ENCODE measurements around the gene SHC3. TPM values are rescaled to one million over a fixed set of nuclear protein-coding genes. Genes with fewer than 3 reads are reported as not detected.

SHC3 gene
- total RNA-seq, 1 donor from 2014 or later: 0.59 TPM

GRCh38 chr9:89187950-89188349 is 9.3 kb upstream of the SHC3 start:
- intact Hi-C loops (cut with micrococcal nuclease): no loop called here
- ATAC-seq (no peak), DNase-seq (no peak)

DNA sequence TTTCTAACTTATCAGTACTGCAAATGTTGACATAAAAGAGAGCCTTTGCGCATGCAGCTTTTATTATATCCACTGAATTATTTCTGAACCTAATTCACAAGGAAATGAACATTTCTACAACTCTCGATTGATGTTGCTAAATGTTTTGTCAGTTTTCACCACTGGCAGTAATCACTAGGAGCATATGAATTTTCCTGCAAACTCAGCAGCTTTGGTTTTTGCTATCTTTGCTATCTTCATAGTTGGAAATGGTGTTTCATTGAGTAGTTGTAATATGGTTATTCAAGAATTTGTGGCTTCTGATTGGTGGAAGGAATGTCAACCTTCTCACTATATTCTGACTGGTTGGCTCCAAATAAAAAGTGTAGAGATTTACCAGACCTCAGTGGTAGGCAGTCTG is 8.9 kb upstream of the SHC3 start:
- ATAC-seq (no peak), DNase-seq (no peak)
- intact Hi-C loops (cut with micrococcal nuclease): no loop called here

GRCh38 chr9:89186960-89187359 is 8.3 kb upstream of the SHC3 start:
- ATAC-seq: no peak
- intact Hi-C loops (cut with micrococcal nuclease): no loop called here
- no peak for DNase-seq

DNA sequence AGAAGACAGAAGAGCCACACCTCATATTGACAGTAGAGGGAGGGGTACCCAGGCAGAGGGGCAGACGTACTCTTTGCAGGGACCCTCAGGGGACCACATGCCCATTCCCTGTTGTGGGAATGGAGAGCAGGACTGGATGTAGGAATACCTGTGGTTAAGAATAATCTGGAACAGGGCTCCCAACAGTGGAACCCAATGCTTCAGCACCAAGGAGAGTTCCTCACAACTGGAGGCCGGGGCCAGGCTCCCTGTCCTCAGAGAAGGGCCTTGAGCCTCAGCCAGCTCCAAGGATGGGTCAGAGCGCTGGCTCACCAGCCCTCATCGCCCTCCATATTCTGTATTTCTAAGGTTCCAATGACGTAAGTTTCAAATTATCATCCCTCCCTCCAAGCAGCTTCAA is 7.4 kb upstream of the SHC3 start:
- intact Hi-C loops (cut with micrococcal nuclease): no loop called here
- ATAC-seq (no peak), DNase-seq (no peak)

DNA sequence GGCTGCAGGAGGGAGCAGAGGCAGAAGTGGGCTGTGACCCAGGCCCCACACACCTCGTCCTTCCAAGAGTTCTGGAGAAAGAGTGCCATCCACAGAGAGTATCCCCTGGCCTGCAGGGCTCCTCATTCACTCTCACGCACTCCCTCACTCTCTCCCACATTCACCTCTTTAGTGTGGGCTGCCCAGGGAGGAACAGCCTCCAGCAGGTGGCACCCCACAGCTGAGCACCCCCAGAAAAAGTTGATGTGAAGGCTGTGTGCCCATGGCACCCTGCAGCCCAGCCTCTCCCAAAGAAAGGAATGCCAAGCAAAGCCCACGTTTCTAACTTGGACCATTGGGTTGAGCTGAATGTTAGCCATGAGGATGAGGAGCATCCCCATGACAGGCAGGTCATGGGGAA is 4.5 kb upstream of the SHC3 start:
- no peak for DNase-seq

DNA sequence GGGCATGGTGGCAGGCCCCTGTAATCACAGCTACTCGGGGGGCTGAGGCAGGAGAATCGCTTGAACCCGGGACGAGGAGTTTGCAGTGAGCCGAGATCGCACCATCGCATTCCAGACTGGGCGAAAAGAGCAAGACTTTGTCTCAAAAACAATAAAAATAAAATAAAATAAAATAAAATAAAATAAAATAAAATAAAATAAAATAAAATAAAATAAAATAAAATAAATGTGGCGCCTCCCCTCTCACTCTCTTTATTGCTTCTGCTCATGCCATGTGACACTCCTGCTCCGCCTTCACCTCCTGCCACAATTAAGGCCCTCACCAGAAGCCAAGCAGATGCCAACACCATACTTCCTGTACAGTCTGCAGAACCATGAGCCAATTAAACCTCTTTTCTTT is 3.8 kb upstream of the SHC3 start:
- DNase-seq (no peak), ATAC-seq (no peak)
- intact Hi-C loops (cut with micrococcal nuclease): no loop called here

More for the DNA sequence above, 4.5 kb upstream of the SHC3 start:
- intact Hi-C loops (cut with micrococcal nuclease): no loop called here
- ATAC-seq: no peak

GRCh38 chr9:89179895-89180734 is 1.5 kb upstream of the SHC3 start:
- DNase-seq: peak; percentile 91
- ATAC-seq: peak; percentile 98
- intact Hi-C loops (cut with micrococcal nuclease): no loop called here

- DNase-seq (no peak), ATAC-seq (peak; percentile 10)
- intact Hi-C loops (cut with micrococcal nuclease): no loop called here
Measured at GRCh38 chr9:89179540-89179894, 899 bp upstream of the SHC3 start.

- ATAC-seq (no peak), DNase-seq (no peak)
- intact Hi-C loops (cut with micrococcal nuclease): no loop called here
Measured at GRCh38 chr9:89178830-89179539, 367 bp upstream of the SHC3 start.

- ATAC-seq: no peak
- no peak for DNase-seq
- intact Hi-C loops (cut with micrococcal nuclease): no loop called here
Measured at GRCh38 chr9:89177012-89177943, 1.3 kb downstream of the SHC3 start.

- ATAC-seq: no peak
- intact Hi-C loops (cut with micrococcal nuclease): no loop called here
- no peak for DNase-seq
Measured at GRCh38 chr9:89175828-89176261, 2.8 kb downstream of the SHC3 start.

GRCh38 chr9:89174291-89174690 is 4.3 kb downstream of the SHC3 start:
- no peak for DNase-seq
- no peak for ATAC-seq
- intact Hi-C loops (cut with micrococcal nuclease): no loop called here

- ATAC-seq: no peak
- intact Hi-C loops (cut with micrococcal nuclease): no loop called here
Measured at GRCh38 chr9:89173072-89173471, 5.5 kb downstream of the SHC3 start.

GRCh38 chr9:89172398-89172797 is 6.2 kb downstream of the SHC3 start:
- intact Hi-C loops (cut with micrococcal nuclease): no loop called here
- no peak for ATAC-seq
- DNase-seq: no peak

More at GRCh38 chr9:89173072-89173471, 5.5 kb downstream of the SHC3 start:
- DNase-seq: no peak

GRCh38 chr9:89171693-89172092 is 6.9 kb downstream of the SHC3 start:
- intact Hi-C loops (cut with micrococcal nuclease): no loop called here
- DNase-seq (no peak), ATAC-seq (no peak)

- ATAC-seq (no peak), DNase-seq (no peak)
- intact Hi-C loops (cut with micrococcal nuclease): no loop called here
Measured at GRCh38 chr9:89171231-89171630, 7.4 kb downstream of the SHC3 start.

DNA sequence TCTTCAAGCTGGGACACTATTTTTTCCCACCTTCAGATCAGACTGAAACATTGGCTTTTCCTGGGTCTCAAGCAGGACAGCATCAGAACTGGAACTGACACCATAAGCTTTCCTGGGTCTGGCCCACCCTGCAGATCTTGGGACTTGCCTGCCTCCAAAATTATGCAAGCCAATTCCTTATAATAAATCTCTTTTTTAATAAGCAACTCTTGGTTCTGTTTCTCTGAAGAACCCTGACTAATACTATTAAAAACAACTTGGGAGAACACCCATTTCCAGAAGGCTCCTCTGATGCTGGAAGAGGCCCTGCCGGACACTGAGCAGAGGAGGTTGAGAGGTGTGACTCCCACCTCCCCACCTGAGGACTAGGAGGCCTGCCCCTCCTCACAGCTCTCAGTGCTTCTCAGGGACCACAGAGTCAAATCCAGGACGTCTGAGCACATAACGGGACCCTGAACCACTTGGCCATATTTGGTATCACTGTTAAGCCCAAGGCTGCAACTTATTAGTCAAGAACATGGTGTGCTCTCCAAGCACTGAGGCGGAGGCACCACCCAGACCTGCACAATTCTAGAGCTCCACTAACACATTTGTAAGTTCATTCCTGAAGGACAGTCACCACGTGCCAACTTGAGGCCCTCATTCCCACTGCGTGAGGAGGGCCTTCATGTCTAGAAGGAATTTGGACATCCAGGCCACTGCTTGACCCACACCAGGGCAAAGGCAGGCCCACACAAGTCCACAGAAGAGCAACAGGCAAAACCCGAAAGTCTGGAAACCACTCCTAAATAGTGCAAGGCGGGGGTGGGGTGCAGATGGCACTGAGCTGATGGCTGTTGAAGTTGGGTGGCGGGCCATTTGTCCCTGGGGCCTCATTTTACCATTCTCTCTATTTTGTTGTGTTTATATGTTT is 9.5 kb downstream of the SHC3 start:
- ATAC-seq (no peak), DNase-seq (no peak)
- intact Hi-C loops (cut with micrococcal nuclease): no loop called here

- no peak for DNase-seq
- no peak for ATAC-seq
- intact Hi-C loops (cut with micrococcal nuclease): no loop called here
Measured at GRCh38 chr9:89167788-89168187, 10.8 kb downstream of the SHC3 start.

DNA sequence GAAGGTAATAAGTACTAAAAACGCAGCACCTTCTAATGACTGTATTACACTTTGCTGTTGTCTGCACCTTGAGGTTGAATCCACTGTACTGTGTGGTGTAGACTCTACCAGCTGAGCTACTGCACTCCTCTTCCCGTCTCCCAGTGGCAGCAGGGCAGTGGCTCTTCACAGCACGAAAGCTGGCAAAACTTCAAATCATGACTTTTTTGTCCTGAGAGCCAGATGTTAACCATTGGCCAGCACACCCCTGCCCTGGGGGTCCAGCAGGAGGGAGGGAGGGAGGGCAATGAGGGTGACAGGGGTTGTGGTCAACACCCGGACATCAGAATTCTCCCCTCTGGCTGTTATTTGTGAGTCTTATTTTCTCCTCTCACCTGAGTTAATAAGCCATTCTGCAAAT is 11.8 kb downstream of the SHC3 start:
- intact Hi-C loops (cut with micrococcal nuclease): no loop called here
- no peak for ATAC-seq
- no peak for DNase-seq
